ENCODE results near the gene EXOSC7.

- TF ChIP-seq, protein P1, sequence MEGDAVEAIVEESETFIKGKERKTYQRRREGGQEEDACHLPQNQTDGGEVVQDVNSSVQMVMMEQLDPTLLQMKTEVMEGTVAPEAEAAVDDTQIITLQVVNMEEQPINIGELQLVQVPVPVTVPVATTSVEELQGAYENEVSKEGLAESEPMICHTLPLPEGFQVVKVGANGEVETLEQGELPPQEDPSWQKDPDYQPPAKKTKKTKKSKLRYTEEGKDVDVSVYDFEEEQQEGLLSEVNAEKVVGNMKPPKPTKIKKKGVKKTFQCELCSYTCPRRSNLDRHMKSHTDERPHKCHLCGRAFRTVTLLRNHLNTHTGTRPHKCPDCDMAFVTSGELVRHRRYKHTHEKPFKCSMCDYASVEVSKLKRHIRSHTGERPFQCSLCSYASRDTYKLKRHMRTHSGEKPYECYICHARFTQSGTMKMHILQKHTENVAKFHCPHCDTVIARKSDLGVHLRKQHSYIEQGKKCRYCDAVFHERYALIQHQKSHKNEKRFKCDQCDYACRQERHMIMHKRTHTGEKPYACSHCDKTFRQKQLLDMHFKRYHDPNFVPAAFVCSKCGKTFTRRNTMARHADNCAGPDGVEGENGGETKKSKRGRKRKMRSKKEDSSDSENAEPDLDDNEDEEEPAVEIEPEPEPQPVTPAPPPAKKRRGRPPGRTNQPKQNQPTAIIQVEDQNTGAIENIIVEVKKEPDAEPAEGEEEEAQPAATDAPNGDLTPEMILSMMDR (IDR thresholded peaks at IDR 0.05), result no peak
- no peak for TF ChIP-seq EZH2 (IDR thresholded peaks at IDR 0.05; ENCODE audit: borderline replicate concordance, insufficient read depth, low read depth, low read length, poor library complexity, severe bottlenecking)
Observed at GRCh38 chr3:45021524-45022297, 45.7 kb downstream of the EXOSC7 start.
